Omental fat pad (tissue), 4 donors: Measurements from ENCODE around the gene SMOC2. TPM values are rescaled to one million over a fixed set of nuclear protein-coding genes. Genes with fewer than 3 reads are reported as not detected.
"Not testable (repeated sequence)": the region's sequence is repeated elsewhere in the genome, so short reads cannot be mapped to it uniquely, and the experiment has no call there.

ENCODE experiments used
- ATAC-seq: fragments of 150-250 bp; one replicate; pipeline ENCODE4 v1.9.1; 2016; ENCODE audit warnings: mild to moderate bottlenecking, moderate library complexity; ENCODE audit not compliant: low FRiP score
- DNase-seq: peaks from one replicate; pipeline ENCODE4 v3.0.0-alpha.2; 2019; ENCODE audit warnings: low spot score
- total RNA-seq, 4 donors: library from RNA; depleted of rRNA; stranded (reverse); fragments of >200 nt; gene quantifications; one replicate each; pipeline ENCODE4 v1.1.0, GENCODE V29; 2016
- TF ChIP-seq, protein P1 (sequence below), 3 donors: fragments of 450-650 bp; IDR thresholded peaks; one replicate each; pipeline ENCODE4 v1.5.1; 2016 to 2017; ENCODE audit warnings: antibody characterized with exemption in 3 of 3, mild to moderate bottlenecking in 3 of 3, moderate library complexity in 2 of 3

Gene SMOC2
- total RNA-seq, 4 donors from 2014 or later = 53.1 to 164 (median 102) TPM

DNA sequence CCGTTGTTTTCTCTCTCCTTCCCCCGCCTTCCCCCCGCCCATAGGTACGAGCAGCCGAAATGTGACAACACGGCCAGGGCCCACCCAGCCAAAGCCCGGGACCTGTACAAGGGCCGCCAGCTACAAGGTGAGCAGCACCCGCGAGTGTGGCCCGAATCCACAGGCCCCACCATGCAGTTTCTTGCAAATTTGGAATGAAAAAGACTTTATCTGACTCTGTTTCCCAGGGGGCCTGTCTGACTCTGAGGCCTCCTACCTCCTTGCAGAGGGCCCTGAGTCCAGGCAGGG is 167.1 kb downstream of the SMOC2 start:
- DNase-seq (no peak), ATAC-seq (no peak)
- TF ChIP-seq, protein P1, sequence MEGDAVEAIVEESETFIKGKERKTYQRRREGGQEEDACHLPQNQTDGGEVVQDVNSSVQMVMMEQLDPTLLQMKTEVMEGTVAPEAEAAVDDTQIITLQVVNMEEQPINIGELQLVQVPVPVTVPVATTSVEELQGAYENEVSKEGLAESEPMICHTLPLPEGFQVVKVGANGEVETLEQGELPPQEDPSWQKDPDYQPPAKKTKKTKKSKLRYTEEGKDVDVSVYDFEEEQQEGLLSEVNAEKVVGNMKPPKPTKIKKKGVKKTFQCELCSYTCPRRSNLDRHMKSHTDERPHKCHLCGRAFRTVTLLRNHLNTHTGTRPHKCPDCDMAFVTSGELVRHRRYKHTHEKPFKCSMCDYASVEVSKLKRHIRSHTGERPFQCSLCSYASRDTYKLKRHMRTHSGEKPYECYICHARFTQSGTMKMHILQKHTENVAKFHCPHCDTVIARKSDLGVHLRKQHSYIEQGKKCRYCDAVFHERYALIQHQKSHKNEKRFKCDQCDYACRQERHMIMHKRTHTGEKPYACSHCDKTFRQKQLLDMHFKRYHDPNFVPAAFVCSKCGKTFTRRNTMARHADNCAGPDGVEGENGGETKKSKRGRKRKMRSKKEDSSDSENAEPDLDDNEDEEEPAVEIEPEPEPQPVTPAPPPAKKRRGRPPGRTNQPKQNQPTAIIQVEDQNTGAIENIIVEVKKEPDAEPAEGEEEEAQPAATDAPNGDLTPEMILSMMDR (IDR thresholded peaks at IDR 0.05) = no peak

DNA sequence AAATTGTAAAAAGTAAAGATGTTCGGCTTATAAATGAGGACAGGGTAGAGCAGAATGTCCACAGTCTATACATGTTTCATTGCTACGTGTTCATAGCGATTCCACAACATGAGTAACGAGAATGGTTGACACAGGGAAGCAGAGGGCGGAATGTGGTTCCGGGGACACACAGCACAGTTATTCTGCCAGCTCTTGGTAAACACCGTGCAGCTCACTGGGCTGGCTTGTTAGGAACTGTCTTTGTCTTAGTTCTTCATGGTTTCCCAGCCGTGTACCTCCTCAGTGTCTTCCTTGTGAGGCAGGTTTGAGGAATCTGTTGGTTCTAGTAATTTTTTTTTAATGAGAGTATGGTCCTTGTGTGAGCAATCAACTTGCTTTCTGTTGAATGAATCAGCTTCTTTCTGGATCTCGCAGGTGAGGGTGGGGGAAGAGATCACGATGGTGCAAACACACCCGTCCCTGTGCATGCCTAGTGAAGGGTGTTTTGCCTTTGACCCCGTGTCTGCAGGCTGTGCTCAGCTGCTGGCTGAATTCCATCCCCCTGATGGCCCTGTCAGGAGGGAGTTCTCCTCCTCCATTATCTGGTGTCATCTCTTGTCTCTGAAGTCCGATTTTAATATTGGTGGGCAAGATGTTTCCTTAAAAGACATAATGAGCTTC is 168.2 kb downstream of the SMOC2 start:
- ATAC-seq = no peak
- DNase-seq = no peak
- TF ChIP-seq, protein P1 (IDR thresholded peaks at IDR 0.05) = no peak

DNA sequence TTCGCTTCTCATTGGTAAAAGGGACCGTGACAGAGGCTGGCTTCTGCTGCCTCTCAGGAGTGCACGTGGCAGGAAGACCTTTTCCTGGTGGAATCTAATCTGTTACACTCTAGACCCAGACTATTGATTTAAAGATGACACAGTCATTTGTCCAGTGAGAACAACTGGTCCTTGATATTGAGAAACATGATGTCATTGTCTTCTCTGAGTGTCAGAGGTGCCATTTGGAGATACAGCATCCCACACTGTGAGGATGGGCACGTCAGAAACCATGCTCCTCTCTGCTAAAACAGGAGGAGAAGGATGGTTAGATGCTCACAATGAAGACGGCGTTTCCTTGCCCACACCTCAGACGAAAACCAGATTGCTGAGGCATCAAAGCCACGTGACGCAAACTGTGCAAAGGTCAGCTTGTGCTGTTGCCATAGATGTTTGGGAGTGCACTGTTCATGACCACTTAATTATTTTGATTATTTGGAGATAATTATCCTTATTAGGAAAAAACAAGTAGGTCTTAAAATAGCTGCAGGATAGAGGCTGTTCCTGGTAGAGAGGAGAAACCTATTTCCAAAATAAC is 169.0 kb downstream of the SMOC2 start:
- DNase-seq (no peak), ATAC-seq (no peak)
- TF ChIP-seq, protein P1 (IDR thresholded peaks at IDR 0.05) = no peak

DNA sequence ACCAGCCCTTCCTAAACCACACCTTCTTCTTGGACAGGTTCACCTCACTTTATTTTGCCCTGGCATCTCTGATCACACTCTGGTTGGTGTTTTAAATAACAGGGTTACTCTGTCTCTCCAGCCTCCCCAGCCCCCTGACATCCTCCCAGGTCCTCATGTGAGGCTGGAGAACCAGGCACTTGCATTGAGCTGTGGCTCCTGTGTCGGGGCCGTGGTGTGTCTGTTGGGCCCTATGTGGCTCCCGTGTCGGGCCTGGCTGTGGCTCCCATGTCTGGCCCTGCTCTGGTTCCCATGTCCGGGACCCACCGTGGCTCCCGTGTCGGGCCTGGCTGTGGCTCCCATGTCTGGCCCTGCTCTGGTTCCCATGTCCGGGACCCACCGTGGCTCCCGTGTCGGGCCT is 170.0 kb downstream of the SMOC2 start:
- ATAC-seq, DNase-seq: not testable (repeated sequence)

DNA sequence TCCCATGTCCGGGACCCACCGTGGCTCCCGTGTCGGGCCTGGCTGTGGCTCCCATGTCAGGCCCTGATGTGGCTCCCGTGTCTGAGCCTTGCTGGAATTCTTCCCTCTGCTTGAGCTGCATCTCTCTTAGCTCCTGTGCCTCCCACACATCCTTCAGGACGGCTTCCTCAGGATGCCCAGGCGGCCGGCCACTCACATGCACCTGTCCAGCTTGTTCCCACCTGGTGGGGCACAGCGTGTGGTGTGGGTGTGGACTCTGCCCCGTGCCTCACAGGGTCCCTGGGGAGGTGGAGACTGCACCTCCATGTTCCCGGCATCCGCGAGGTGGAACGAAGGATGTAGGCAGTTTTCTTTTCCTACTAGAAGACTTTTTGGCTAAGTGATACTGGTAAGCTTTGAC is 170.7 kb downstream of the SMOC2 start:
- TF ChIP-seq, protein P1 (IDR thresholded peaks at IDR 0.05) = no peak
- DNase-seq (no peak), ATAC-seq (no peak)

DNA sequence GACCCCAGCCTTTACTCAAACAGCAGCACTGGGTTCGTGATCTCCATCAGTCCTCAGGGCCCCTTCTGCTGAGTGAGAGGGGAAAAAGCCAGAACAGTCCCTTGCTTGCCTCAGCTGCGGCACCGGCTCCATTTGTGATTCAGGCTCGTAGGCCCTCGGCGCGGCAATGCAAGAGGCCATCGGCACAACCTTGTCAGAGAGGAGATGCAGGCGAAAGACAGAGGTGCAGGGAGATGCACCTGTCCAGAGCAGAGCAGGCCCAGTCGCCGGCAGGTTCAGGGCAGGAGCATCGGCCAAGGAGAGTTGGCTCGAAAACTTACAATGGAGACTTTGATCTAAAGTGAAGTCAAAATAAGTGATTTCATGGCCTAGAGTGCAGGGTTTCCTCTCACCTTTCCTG is 171.6 kb downstream of the SMOC2 start:
- DNase-seq = no peak
- TF ChIP-seq, protein P1 (IDR thresholded peaks at IDR 0.05) = no peak
- ATAC-seq = no peak

DNA sequence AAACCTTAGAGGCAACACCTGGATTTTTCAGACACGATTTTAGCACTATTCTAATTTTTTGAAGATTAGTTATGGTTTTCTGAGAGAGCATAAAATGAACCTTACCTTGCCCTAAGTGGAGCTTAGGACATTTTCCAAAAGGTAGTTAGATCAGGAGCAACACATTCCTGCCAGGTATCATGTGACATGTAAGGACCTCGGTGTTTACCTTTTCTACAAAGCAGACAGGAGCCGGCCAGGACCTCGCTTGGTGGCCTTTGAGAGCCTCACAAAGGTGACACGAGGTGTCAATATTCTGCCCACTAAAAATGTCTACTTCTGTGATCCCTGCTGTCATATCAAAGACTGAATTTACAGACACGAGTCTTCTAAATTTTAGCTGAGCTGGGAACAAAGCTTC is 174.9 kb downstream of the SMOC2 start:
- TF ChIP-seq, protein P1 (IDR thresholded peaks at IDR 0.05) = no peak
- ATAC-seq = no peak
- no peak for DNase-seq
